ENCODE data around the gene PNO1. TPM values are rescaled to one million over a fixed set of nuclear protein-coding genes. Genes with fewer than 3 reads are reported as not detected.

PNO1 gene
- polyA plus RNA-seq, 1 donor, result 15.2 TPM

- WGBS (ENCODE audit: insufficient coverage, low lambda C conversion rate), result no CpG with 5 or more reads among the region's 2 CpGs
- Histone ChIP-seq H3K4me3 (ENCODE audit: low read length) (no peak overlapping the region), H3K27me3 (ENCODE audit: control insufficient read depth, insufficient read depth, low read length) (no peaks in the 10 kb centered on the region), H3K36me3 (ENCODE audit: control insufficient read depth, insufficient read depth, low read length) (no peaks in the 10 kb centered on the region), H3K9me3 (ENCODE audit: control insufficient read depth, low read depth, low read length) (no peaks in the 10 kb centered on the region), H3K27ac (ENCODE audit: low read length) (no peak overlapping the region), H3K4me1 (ENCODE audit: control insufficient read depth, insufficient read depth, low read length) (no peaks in the 10 kb centered on the region)
- DNase-seq, result no peak
These were observed 33.4 kb upstream of the PNO1 start for GRCh38 chr2:68124321-68124720.

- Histone ChIP-seq H3K27me3 (ENCODE audit: control insufficient read depth, insufficient read depth, low read length) (no peaks in the 10 kb centered on the region), H3K4me3 (ENCODE audit: low read length) (no peak overlapping the region), H3K27ac (ENCODE audit: low read length) (no peak overlapping the region), H3K9me3 (ENCODE audit: control insufficient read depth, low read depth, low read length) (no peaks in the 10 kb centered on the region), H3K36me3 (ENCODE audit: control insufficient read depth, insufficient read depth, low read length) (no peaks in the 10 kb centered on the region), H3K4me1 (ENCODE audit: control insufficient read depth, insufficient read depth, low read length) (no peaks in the 10 kb centered on the region)
- DNase-seq, result no peak
- WGBS (ENCODE audit: insufficient coverage, low lambda C conversion rate), result no CpG with 5 or more reads among the region's 5 CpGs
These were observed 31.9 kb upstream of the PNO1 start for GRCh38 chr2:68125821-68126220.

GRCh38 chr2:68126561-68126960 is 31.1 kb upstream of the PNO1 start:
- Histone ChIP-seq H3K27me3 (ENCODE audit: control insufficient read depth, insufficient read depth, low read length) (no peaks in the 10 kb centered on the region), H3K4me1 (ENCODE audit: control insufficient read depth, insufficient read depth, low read length) (no peaks in the 10 kb centered on the region), H3K4me3 (ENCODE audit: low read length) (no peak overlapping the region), H3K9me3 (ENCODE audit: control insufficient read depth, low read depth, low read length) (no peaks in the 10 kb centered on the region), H3K36me3 (ENCODE audit: control insufficient read depth, insufficient read depth, low read length) (no peaks in the 10 kb centered on the region), H3K27ac (ENCODE audit: low read length) (no peak overlapping the region)
- WGBS (ENCODE audit: insufficient coverage, low lambda C conversion rate), result 100% methylated on average over 1 of the region's 2 CpGs
- no peak for DNase-seq

GRCh38 chr2:68127358-68128242 is 30.1 kb upstream of the PNO1 start:
- Histone ChIP-seq H3K9me3 (ENCODE audit: control insufficient read depth, low read depth, low read length) (no peaks in the 10 kb centered on the region), H3K36me3 (ENCODE audit: control insufficient read depth, insufficient read depth, low read length) (peaks cover 2% of the 10 kb centered on the region), H3K4me1 (ENCODE audit: control insufficient read depth, insufficient read depth, low read length) (no peaks in the 10 kb centered on the region), H3K27ac (ENCODE audit: low read length) (no peak overlapping the region), H3K27me3 (ENCODE audit: control insufficient read depth, insufficient read depth, low read length) (no peaks in the 10 kb centered on the region), H3K4me3 (ENCODE audit: low read length) (no peak overlapping the region)
- 100% methylated on average over 1 of the region's 2 CpGs for WGBS (ENCODE audit: insufficient coverage, low lambda C conversion rate)
- DNase-seq, result no peak

GRCh38 chr2:68134120-68134519 is 23.6 kb upstream of the PNO1 start:
- Histone ChIP-seq H3K36me3 (ENCODE audit: control insufficient read depth, insufficient read depth, low read length) (peaks cover 15% of the 10 kb centered on the region), H3K4me3 (ENCODE audit: low read length) (no peak overlapping the region), H3K27ac (ENCODE audit: low read length) (no peak overlapping the region), H3K9me3 (ENCODE audit: control insufficient read depth, low read depth, low read length) (no peaks in the 10 kb centered on the region), H3K4me1 (ENCODE audit: control insufficient read depth, insufficient read depth, low read length) (no peaks in the 10 kb centered on the region), H3K27me3 (ENCODE audit: control insufficient read depth, insufficient read depth, low read length) (no peaks in the 10 kb centered on the region)
- DNase-seq, result no peak
- WGBS (ENCODE audit: insufficient coverage, low lambda C conversion rate), result no CpG with 5 or more reads among the region's 1 CpG

DNA sequence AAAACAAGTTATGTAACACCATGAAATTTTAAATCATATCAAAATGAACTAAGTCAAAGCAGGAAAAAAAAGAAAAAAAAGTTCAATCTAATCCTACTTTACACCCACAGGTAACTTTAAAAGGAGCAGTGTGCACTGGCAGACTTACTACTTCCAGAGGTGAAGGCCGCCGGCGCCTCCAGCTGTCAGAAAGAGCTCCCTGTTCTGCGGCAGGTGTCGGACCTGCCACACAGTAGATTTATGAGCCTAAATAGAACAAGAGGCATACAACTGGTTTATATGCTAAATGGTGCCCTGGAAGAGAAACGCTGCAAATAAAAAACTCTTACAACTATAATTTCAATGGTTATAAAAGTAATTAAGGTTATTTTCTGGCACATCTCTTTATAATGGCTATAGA is 23.1 kb upstream of the PNO1 start:
- peak; percentile 12 to 61 for DNase-seq

DNA sequence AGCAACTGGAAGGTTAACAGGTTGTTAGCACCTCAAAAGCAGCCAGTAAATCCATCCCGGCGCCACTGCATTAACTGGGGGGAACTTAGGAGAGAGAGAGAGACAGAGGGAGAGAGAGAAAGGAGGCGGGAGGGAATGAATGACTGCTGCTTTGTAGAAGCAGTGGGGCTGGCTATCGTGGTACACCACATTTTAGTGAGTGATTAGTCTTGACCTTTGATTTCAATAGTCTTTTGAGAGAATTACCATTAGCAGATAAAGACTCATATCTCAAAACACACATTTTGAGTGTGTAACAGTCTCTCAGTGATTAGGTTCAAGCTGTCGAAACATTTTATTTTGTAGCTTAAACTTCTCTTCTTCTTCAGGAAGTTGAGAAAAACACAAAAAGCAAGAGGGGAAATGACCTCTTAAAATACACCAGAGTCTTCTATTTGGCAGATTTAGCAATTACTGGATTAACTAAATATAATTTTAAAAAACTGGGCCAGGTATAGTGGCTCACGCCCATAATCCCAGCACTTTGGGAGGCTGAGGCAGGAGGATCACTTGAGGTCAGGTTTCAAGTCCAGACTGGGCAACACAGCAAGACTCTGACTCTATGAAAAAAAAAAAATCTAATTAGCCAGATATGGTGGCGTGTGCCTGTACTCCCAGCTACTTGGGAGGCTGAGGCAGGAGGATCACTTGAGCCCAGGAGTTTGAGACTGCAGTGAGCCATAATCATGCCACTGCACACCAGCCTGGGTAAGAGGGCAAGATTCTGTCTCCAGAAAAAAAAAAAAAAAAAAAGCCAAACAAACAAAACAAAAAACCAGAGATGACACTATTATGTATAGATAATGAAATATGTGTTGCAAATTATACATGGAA is 22.0 kb upstream of the PNO1 start:
- no peaks in the 10 kb centered on the region for H3K27me3 ChIP-seq (ENCODE audit: control insufficient read depth, insufficient read depth, low read length)
- no peak overlapping the region for H3K4me3 ChIP-seq (ENCODE audit: low read length)
- no peak overlapping the region for H3K27ac ChIP-seq (ENCODE audit: low read length)
- peak in 1 of 2 donors; percentile 26 for DNase-seq
- WGBS (ENCODE audit: insufficient coverage, low lambda C conversion rate), result 30% methylated on average over 2 of the region's 7 CpGs
- no peaks in the 10 kb centered on the region for H3K4me1 ChIP-seq (ENCODE audit: control insufficient read depth, insufficient read depth, low read length)
- no peaks in the 10 kb centered on the region for H3K9me3 ChIP-seq (ENCODE audit: control insufficient read depth, low read depth, low read length)
- H3K36me3 ChIP-seq (ENCODE audit: control insufficient read depth, insufficient read depth, low read length), result peaks cover 15% of the 10 kb centered on the region

More for the DNA sequence above, 23.1 kb upstream of the PNO1 start:
- Histone ChIP-seq H3K27ac (ENCODE audit: low read length) (no peak overlapping the region), H3K27me3 (ENCODE audit: control insufficient read depth, insufficient read depth, low read length) (no peaks in the 10 kb centered on the region), H3K4me3 (ENCODE audit: low read length) (no peak overlapping the region), H3K9me3 (ENCODE audit: control insufficient read depth, low read depth, low read length) (no peaks in the 10 kb centered on the region), H3K36me3 (ENCODE audit: control insufficient read depth, insufficient read depth, low read length) (peaks cover 15% of the 10 kb centered on the region), H3K4me1 (ENCODE audit: control insufficient read depth, insufficient read depth, low read length) (no peaks in the 10 kb centered on the region)
- no CpG with 5 or more reads among the region's 6 CpGs for WGBS (ENCODE audit: insufficient coverage, low lambda C conversion rate)

DNA sequence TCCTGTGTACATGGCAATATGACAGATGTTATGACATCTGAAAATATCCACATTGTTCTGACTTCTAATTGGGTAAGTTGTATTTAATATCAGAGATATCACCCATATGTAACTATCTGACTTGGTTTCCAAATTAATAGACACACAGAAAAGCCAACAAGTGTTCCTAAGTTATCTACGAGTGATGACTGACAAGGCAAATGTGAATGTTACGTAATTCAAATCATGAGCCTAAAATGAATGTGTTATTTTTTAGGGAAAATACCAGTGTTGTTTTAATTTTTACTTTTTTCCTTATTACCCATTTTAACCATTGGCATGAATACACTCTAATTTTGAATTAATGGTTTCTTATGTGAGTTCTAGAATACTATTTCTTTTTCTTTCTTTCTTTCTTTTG is 15.8 kb upstream of the PNO1 start:
- no peak for DNase-seq
- WGBS (ENCODE audit: insufficient coverage, low lambda C conversion rate), result no CpG with 5 or more reads among the region's 2 CpGs
- Histone ChIP-seq H3K36me3 (ENCODE audit: control insufficient read depth, insufficient read depth, low read length) (peaks cover 10% of the 10 kb centered on the region), H3K27ac (ENCODE audit: low read length) (no peak overlapping the region), H3K4me3 (ENCODE audit: low read length) (no peak overlapping the region), H3K9me3 (ENCODE audit: control insufficient read depth, low read depth, low read length) (no peaks in the 10 kb centered on the region), H3K27me3 (ENCODE audit: control insufficient read depth, insufficient read depth, low read length) (no peaks in the 10 kb centered on the region), H3K4me1 (ENCODE audit: control insufficient read depth, insufficient read depth, low read length) (no peaks in the 10 kb centered on the region)

DNA sequence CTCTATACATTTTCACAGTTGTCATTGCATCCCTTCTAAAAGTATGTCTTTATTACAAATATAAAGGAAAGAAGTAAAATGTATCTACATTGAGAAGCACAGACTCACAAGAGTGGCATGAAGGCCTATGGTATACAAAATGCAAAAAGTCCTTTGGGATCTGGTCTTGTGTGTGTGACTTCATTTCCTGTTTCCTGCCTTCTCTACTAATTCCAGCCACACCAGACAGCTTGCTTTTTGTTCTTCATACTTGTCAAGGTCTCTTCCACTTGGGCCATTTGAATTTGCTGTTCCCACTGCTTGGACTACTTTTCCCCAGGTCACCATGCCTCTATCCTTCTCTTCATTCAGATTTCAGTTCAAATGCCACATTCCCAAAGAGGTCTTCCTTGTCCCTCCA is 6.7 kb upstream of the PNO1 start:
- Histone ChIP-seq H3K4me1 (ENCODE audit: control insufficient read depth, insufficient read depth, low read length) (no peaks in the 10 kb centered on the region), H3K4me3 (ENCODE audit: low read length) (no peak overlapping the region), H3K36me3 (ENCODE audit: control insufficient read depth, insufficient read depth, low read length) (no peaks in the 10 kb centered on the region), H3K27ac (ENCODE audit: low read length) (no peak overlapping the region), H3K9me3 (ENCODE audit: control insufficient read depth, low read depth, low read length) (no peaks in the 10 kb centered on the region), H3K27me3 (ENCODE audit: control insufficient read depth, insufficient read depth, low read length) (no peaks in the 10 kb centered on the region)
- DNase-seq, result no peak

GRCh38 chr2:68152681-68153347 is 4.9 kb upstream of the PNO1 start:
- Histone ChIP-seq H3K36me3 (ENCODE audit: control insufficient read depth, insufficient read depth, low read length) (no peaks in the 10 kb centered on the region), H3K4me3 (ENCODE audit: low read length) (no peak overlapping the region), H3K27ac (ENCODE audit: low read length) (no peak overlapping the region), H3K4me1 (ENCODE audit: control insufficient read depth, insufficient read depth, low read length) (no peaks in the 10 kb centered on the region), H3K9me3 (ENCODE audit: control insufficient read depth, low read depth, low read length) (no peaks in the 10 kb centered on the region), H3K27me3 (ENCODE audit: control insufficient read depth, insufficient read depth, low read length) (no peaks in the 10 kb centered on the region)
- WGBS (ENCODE audit: insufficient coverage, low lambda C conversion rate), result 100% methylated on average over 1 of the region's 3 CpGs
- DNase-seq, result no peak

All from large intestine (tissue), 3 donors.